GM21619 (cell line): ENCODE data around the gene RPN2.

ENCODE experiments used
- ATAC-seq: cut with Tn5 transposase; IDR thresholded peaks from one replicate; pipeline ENCODE4 v1.9.1; 2021; ENCODE audit not compliant: unreplicated experiment

RPN2 gene

GRCh38 chr20:37179683-37180524 is 774 bp downstream of the RPN2 start:
- ATAC-seq = no peak

DNA sequence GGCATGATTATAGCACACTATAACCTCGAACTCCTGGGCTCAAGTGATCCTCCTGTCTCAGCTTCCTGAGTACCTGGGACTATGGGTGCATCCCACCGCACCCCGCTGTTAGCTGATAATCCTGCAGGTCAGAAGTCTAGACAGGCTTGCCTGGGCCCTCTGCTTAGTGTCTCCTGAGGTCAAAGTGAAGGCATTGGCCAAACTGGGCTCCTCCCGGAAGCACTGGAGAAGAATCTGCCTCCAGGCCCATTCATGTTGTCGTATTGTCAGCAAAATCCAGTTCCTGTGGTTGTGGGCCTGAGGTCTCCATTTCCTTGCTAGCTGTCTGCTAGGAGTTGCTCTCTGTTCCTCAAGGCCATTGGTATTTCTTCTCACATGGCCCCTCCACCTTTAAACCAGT is 6.6 kb downstream of the RPN2 start:
- no peak for ATAC-seq

- no peak for ATAC-seq
These were observed 9.7 kb downstream of the RPN2 start for GRCh38 chr20:37188787-37189186.

DNA sequence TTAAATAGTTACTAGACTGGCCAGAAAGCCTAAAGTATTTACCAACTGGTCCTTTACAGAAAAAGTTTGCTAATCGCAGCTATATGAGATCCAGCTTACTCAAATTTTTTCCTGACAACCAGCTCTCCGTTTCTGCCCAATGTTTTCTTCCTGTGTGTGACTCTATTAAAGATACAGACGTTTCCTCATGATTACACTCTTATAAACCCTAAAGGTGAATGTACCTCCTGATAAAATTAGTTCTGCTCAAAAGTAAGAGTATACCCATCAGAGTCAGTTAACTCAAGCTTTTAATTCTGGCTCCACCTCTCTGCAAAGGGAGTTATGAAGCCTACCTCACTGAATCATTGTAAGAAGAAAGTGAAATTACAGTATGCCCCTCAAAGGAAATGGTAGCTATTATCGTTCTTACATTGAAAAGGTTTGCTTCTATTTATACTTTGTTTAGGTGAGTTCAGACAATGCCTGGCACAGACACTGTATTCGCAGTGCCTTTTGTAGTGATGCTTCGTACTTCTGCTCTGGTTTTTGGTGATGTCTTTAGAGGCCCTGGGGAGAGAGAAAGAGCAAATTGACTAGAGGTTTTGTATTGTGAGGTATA is 10.4 kb downstream of the RPN2 start:
- ATAC-seq = no peak

DNA sequence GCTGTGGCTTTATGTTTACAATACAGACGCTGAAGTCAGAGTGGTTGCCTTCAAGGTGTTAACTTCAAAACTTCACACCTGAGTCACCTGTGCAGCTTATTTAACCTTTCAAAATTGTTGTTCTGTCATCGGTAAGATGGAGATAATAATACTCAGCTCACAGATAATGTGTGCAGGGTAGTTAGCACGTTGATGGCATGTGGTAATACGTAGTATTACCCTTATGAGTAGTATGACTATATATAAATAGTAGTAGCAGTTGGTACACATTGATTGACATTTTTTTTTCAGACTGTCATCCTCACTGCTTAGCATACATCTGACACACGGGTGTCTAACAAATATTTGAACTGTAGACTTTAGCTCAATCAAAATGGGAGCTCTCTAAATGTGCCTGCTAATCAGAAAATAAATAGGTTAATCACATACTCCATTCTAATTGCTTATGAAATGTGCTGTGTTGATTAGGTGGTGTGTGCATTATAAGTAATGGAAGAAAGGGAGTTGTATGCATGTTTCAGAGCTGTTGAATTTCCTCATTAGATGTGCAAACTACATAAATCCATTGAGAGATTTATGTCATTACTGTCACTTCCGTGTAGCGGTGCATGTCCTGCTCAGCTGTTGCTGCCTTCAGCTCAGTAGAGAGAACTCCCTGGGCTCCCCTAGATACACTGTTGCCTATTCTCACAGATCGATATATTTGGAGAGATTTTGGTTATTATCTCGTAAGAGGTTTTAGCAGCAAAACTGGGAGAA is 11.4 kb downstream of the RPN2 start:
- no peak for ATAC-seq

DNA sequence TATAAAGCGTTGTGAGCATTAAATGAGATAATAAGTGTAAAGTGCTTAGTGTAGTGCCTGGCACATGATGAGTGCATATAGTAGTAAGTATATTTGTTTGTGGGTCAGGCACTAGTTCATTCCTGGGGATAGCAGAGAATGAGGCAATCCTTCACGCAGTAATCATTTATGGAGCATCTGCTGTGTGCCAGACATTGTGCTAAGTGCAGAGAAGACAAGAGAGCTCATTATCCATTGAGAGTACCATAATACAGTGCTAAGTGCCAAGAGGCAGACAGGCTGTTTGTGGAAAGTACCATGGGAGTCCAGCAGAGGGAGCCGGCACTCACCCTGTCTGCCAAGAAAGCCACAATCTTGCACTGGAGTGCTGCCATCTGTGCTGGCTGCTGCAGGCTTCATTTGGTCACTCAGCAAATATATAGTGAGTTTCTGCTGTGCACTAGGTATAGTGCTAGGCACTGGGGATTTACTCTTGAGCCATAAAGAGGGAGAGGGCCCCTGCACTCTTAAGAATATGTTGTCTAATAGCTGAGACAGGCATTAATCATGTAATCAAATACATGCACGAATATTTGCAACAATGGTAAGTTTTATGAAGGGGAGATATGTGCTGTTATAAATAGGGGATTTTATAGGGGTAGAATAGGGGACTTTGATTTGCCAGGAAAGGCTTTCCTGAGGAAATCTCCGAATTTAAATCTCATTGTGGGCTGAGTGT is 13.2 kb downstream of the RPN2 start:
- ATAC-seq = no peak

GRCh38 chr20:37193226-37193625 is 14.1 kb downstream of the RPN2 start:
- no peak for ATAC-seq

DNA sequence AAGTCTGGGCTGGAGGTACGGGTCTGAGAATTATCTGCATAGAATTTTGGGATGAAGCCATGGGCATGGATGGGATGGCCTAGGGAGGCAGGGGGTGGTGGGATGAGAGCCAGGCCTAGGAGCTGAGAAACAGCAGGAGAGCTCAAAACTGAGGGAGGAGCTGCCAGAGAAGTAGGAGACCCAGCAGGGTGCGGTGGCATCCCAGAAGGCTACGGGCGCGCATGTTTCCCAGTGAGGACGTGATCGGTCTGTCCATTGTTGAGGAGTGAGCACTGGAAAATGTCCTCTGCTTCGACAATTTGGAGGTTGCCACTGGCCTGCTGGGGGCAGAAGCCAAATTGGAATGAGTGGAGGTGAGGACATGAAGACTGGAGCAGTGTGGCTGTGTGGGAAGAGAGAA is 14.7 kb downstream of the RPN2 start:
- no peak for ATAC-seq

- no peak for ATAC-seq
These were observed 15.7 kb downstream of the RPN2 start for GRCh38 chr20:37194621-37195417.

- no peak for ATAC-seq
These were observed 20.0 kb downstream of the RPN2 start for GRCh38 chr20:37198932-37199660.

DNA sequence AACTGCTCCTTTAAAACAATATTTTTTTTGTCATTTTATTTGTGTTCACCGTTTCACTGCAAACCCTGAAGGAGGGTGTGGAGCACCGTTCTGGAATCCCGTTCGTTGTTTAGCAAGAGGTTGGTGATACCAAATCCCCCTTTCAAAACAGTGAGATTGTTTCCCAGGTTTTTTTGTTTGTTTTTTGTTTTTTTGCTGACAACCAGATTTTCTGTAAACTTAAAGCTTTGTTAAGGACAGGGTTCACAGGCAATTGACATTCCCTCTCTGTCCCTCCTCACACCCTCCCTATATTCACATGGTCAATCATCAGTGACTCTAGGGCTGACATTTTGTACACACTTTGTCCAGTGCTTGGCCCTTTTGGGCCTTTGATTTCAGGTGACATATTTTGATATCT is 21.2 kb downstream of the RPN2 start:
- no peak for ATAC-seq

GRCh38 chr20:37200926-37201826 is 22.0 kb downstream of the RPN2 start:
- no peak for ATAC-seq

GRCh38 chr20:37201827-37202162 is 22.7 kb downstream of the RPN2 start:
- no peak for ATAC-seq

- ATAC-seq = no peak
These were observed 23.3 kb downstream of the RPN2 start for GRCh38 chr20:37202267-37202943.

GRCh38 chr20:37204056-37204455 is 24.9 kb downstream of the RPN2 start:
- no peak for ATAC-seq

DNA sequence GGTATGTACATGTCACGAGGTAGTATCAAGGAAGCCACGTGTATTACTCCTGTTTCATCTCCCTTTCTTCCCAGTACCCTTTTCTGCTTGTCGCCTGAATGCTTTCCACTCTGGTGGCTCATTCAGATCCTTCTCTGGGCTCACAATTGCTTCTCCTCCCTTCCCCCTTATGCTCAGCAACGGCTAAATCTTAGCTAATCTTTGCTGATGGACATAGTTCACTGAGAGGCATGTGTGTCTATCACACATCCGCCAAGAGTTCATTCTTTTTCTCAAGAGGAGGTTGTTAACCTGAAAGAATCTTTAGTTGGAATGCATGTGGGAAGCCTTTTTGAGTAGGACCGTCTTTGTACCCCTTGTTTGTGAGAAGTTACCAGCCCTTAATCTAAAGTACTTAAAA is 26.0 kb downstream of the RPN2 start:
- no peak for ATAC-seq

DNA sequence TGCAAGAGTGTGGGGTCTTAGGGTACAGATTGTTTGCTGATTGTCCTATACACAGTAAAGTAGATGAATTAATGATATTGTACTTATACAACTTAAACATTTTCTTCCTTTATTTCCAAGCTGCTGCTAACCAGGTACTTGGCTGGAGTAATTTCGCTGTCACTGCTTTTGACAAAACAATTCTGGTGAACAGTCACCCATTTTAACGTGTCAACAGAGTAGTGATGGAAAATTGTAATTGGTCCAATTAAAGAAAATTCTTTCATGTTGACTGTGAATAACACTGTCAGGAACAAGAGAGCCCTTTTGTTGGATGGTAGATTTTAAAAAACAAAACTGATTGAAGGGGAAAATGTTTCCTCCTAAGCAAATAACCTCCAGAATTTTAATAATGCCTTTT is 26.7 kb downstream of the RPN2 start:
- no peak for ATAC-seq

- no peak for ATAC-seq
These were observed 28.0 kb downstream of the RPN2 start for GRCh38 chr20:37207171-37207570.
